ENCODE measurements around the gene ANG.
"Not testable (repeated sequence)": the region's sequence is repeated elsewhere in the genome, so short reads cannot be mapped to it uniquely, and the experiment has no call there.

GRCh38 chr14:20700965-20701364 lies 12.4 kb downstream of the ANG start:
- not testable (repeated sequence) for TF ChIP-seq CTCF (IDR thresholded peaks at IDR 0.05); PBX3 (IDR thresholded peaks at IDR 0.05); SIN3A (IDR thresholded peaks at IDR 0.05; ENCODE audit: borderline replicate concordance, low read depth, low read length); YY1 (IDR thresholded peaks at IDR 0.05; ENCODE audit: low read depth); GABPA (IDR thresholded peaks at IDR 0.05; ENCODE audit: low read depth); MXI1 (IDR thresholded peaks at IDR 0.05; ENCODE audit: low read depth, low read length)

All from SK-N-SH (cell line).